Mesothelial cell of epicardium (in vitro differentiated cells): ENCODE results near the gene NAV2. TPM values are rescaled to one million over a fixed set of nuclear protein-coding genes. Genes with fewer than 3 reads are reported as not detected.
A peak's percentile ranks its signal among the peaks of the same experiment; 100 is the strongest.
"Not testable (repeated sequence)": the region's sequence is repeated elsewhere in the genome, so short reads cannot be mapped to it uniquely, and the experiment has no call there.

Experiments
- DNase-seq, 2 experiments: peaks; one replicate each; pipeline ENCODE4 v3.0.0; 2021; ENCODE audit warnings: low spot score in 2 of 2; ENCODE audit not compliant: unreplicated experiment in 2 of 2
- H3K27ac Mint-ChIP-seq: 2 replicates; pipeline ENCODE4 v1.8.0; 2021; ENCODE audit warnings: mixed read lengths
- H3K27me3 Mint-ChIP-seq: 2 replicates; pipeline ENCODE4 v1.8.0; 2021; ENCODE audit warnings: low read depth, mixed read lengths
- H3K36me3 Mint-ChIP-seq: 2 replicates; pipeline ENCODE4 v1.8.0; 2021; ENCODE audit warnings: mixed read lengths
- H3K4me1 Mint-ChIP-seq: 2 replicates; pipeline ENCODE4 v1.8.0; 2021; ENCODE audit warnings: mixed read lengths
- H3K4me3 Mint-ChIP-seq: 2 replicates; pipeline ENCODE4 v1.8.0; 2021; ENCODE audit warnings: mild to moderate bottlenecking, moderate library complexity, mixed read lengths
- H3K9me3 Mint-ChIP-seq: 2 replicates; pipeline ENCODE4 v1.8.0; 2021; ENCODE audit warnings: mixed read lengths
- CTCF ChIP-seq: fragments of 200-600 bp; sonication (generic); IDR thresholded peaks from one replicate; pipeline ENCODE4 v1.5.0; 2021; ENCODE audit warnings: antibody characterized with exemption; ENCODE audit not compliant: unreplicated experiment
- total RNA-seq: library from RNA; stranded (reverse); gene quantifications from 3 replicates; pipeline ENCODE4 v1.2.1, GENCODE V29; 2021

The NAV2 gene
- total RNA-seq, 1 donor from 2014 or later: 69.8 TPM

- Mint-ChIP-seq H3K9me3 (peaks cover 3% of the 10 kb centered on the region), H3K27me3 (no peaks in the 10 kb centered on the region), H3K27ac (peak overlapping the region; percentile 55), H3K4me1 (peaks cover 18% of the 10 kb centered on the region), H3K4me3 (no peak overlapping the region), H3K36me3 (peaks cover 10% of the 10 kb centered on the region)
- DNase-seq: no peak
- TF ChIP-seq CTCF: no peak
Measured at GRCh38 chr11:19889531-19889930, 176.9 kb downstream of the NAV2 start.

DNA sequence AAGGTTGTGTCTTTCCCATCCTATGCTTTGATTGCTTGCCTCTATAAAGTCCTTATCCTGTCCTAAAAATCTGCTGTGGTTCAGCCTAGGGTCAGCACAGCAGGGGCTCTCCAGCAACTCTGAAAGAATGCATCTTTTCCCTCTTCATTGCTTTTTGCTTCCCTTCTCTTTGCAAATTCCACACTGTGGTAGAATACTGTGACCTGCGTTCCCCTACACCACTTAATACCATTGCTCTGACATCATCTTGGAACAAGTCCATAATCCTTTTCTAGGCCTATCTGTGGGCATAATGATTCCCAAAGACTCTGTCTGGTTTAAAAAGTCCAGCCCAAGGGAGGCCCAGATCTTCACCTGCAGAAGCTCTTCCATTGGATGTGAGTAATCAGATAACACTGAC is 177.7 kb downstream of the NAV2 start:
- H3K27me3 Mint-ChIP-seq: no peaks in the 10 kb centered on the region
- peaks cover 10% of the 10 kb centered on the region for H3K36me3 Mint-ChIP-seq
- peaks cover 18% of the 10 kb centered on the region for H3K4me1 Mint-ChIP-seq
- no peak for DNase-seq
- H3K9me3 Mint-ChIP-seq: peaks cover 3% of the 10 kb centered on the region
- peak overlapping the region; percentile 88 for H3K27ac Mint-ChIP-seq
- TF ChIP-seq CTCF: no peak
- H3K4me3 Mint-ChIP-seq: no peak overlapping the region

DNA sequence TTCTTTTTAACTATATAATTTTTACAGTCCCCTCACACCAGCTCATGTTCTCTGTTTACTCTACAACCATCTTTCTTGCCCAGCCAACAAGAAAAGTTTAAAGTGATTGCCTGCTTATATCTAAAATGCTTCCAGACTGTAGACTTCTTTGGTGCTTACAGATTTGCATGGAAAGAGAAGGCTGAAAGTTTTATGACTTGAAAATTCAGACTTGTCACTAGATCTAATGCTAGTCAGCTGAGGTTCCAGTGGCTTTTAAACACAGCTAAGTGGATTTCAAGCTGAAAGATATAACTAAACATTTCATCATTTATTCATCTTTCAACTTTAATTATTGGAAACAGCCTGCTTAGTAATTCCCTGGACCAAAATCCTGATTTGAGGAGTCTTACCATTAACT is 178.4 kb downstream of the NAV2 start:
- Mint-ChIP-seq H3K9me3 (peaks cover 3% of the 10 kb centered on the region), H3K4me3 (no peak overlapping the region), H3K27me3 (no peaks in the 10 kb centered on the region), H3K27ac (peak overlapping the region; percentile 88), H3K4me1 (peaks cover 18% of the 10 kb centered on the region), H3K36me3 (peaks cover 10% of the 10 kb centered on the region)
- no peak for TF ChIP-seq CTCF
- DNase-seq: no peak

- Mint-ChIP-seq H3K36me3 (peaks cover 10% of the 10 kb centered on the region), H3K27me3 (no peaks in the 10 kb centered on the region), H3K4me1 (peaks cover 18% of the 10 kb centered on the region), H3K4me3 (no peak overlapping the region), H3K9me3 (peaks cover 3% of the 10 kb centered on the region), H3K27ac (no peak overlapping the region)
- no peak for DNase-seq
- TF ChIP-seq CTCF: no peak
Measured at GRCh38 chr11:19892387-19892786, 179.8 kb downstream of the NAV2 start.

DNA sequence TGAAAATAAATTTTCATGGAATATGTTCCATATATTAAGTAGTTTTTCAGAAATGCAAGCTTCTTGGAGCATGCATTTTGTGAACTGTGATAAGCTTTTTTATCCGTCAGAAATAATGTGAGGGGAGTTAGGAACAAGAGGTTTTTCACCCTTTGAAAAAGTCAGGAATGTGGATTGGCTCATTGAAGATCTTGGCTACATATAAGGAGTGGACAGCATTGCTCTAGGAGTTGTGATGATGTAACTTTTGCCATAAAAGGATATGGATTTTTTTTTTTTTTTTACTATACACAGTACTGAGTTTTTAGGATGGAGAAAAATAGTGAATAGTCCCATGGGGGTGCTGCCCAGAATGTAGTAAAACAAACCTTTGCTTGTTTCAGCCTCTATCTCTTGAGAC is 180.2 kb downstream of the NAV2 start:
- no peak overlapping the region for H3K27ac Mint-ChIP-seq
- no peak for DNase-seq
- H3K36me3 Mint-ChIP-seq: peaks cover 10% of the 10 kb centered on the region
- no peaks in the 10 kb centered on the region for H3K27me3 Mint-ChIP-seq
- TF ChIP-seq CTCF: no peak
- peaks cover 5% of the 10 kb centered on the region for H3K9me3 Mint-ChIP-seq
- no peak overlapping the region for H3K4me3 Mint-ChIP-seq
- peaks cover 18% of the 10 kb centered on the region for H3K4me1 Mint-ChIP-seq

DNA sequence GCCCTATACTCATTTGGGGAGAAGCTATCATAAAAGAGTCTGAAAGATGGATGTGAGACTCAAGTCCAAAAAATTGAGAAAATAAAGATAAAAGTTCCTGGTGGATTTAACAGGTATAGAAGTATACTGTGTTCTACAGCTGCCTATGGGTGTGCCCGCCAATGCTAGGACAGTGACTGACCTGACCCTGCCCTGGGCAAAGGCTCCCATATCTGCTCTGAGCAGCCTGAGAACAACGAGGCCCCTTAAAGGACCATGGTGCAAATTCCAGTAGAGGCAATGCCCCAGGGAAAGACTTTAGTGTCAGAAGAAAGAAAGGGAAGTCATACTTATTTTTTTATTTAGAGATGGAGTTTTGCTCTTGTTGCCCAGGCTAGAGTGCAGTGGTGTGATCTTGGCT is 181.8 kb downstream of the NAV2 start:
- Mint-ChIP-seq H3K36me3 (peaks cover 20% of the 10 kb centered on the region), H3K4me1 (peaks cover 18% of the 10 kb centered on the region), H3K9me3 (peaks cover 11% of the 10 kb centered on the region), H3K27ac (no peak overlapping the region), H3K27me3 (no peaks in the 10 kb centered on the region), H3K4me3 (no peak overlapping the region)
- DNase-seq: no peak
- no peak for TF ChIP-seq CTCF

GRCh38 chr11:19895037-19895436 is 182.4 kb downstream of the NAV2 start:
- H3K4me3 Mint-ChIP-seq, H3K27ac Mint-ChIP-seq, DNase-seq, H3K27me3 Mint-ChIP-seq: not testable (repeated sequence)
- peaks cover 20% of the 10 kb centered on the region for H3K36me3 Mint-ChIP-seq
- peaks cover 11% of the 10 kb centered on the region for H3K9me3 Mint-ChIP-seq
- H3K4me1 Mint-ChIP-seq: peaks cover 14% of the 10 kb centered on the region
